ENCODE data around the gene COPG1. TPM values are rescaled to one million over a fixed set of nuclear protein-coding genes. Genes with fewer than 3 reads are reported as not detected.

The COPG1 gene, protein sequence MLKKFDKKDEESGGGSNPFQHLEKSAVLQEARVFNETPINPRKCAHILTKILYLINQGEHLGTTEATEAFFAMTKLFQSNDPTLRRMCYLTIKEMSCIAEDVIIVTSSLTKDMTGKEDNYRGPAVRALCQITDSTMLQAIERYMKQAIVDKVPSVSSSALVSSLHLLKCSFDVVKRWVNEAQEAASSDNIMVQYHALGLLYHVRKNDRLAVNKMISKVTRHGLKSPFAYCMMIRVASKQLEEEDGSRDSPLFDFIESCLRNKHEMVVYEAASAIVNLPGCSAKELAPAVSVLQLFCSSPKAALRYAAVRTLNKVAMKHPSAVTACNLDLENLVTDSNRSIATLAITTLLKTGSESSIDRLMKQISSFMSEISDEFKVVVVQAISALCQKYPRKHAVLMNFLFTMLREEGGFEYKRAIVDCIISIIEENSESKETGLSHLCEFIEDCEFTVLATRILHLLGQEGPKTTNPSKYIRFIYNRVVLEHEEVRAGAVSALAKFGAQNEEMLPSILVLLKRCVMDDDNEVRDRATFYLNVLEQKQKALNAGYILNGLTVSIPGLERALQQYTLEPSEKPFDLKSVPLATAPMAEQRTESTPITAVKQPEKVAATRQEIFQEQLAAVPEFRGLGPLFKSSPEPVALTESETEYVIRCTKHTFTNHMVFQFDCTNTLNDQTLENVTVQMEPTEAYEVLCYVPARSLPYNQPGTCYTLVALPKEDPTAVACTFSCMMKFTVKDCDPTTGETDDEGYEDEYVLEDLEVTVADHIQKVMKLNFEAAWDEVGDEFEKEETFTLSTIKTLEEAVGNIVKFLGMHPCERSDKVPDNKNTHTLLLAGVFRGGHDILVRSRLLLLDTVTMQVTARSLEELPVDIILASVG
- total RNA-seq, result 100 to 1,000 TPM in 4 of 9 donors, 10 to 100 TPM in 5; 78.6 to 121 (median 93.9) TPM
- 100 to 1,000 TPM in 1 of 2 donors, 10 to 100 TPM in 1; 82.3 to 115 TPM for polyA plus RNA-seq
- long read RNA-seq, donor 1, transcript COPG1-201 (24 exons, 3,078 nt), result major isoform, 190 of 237 reads
- long read RNA-seq, donor 1, partial matches to known transcripts, result 32 of 237 reads
- long read RNA-seq, donor 1, other reads (novel, unspliced or antisense), result 15 of 237 reads
- long read RNA-seq, donor 2, transcript COPG1-201 (24 exons, 3,078 nt), result major isoform, 387 of 498 reads
- long read RNA-seq, donor 2, partial matches to known transcripts, result 84 of 498 reads
- long read RNA-seq, donor 2, other reads (novel, unspliced or antisense), result 27 of 498 reads
- long read RNA-seq, donor 3, transcript COPG1-201 (24 exons, 3,078 nt), result major isoform, 212 of 253 reads
- long read RNA-seq, donor 3, partial matches to known transcripts, result 21 of 253 reads
- long read RNA-seq, donor 3, other reads (novel, unspliced or antisense), result 20 of 253 reads

DNA sequence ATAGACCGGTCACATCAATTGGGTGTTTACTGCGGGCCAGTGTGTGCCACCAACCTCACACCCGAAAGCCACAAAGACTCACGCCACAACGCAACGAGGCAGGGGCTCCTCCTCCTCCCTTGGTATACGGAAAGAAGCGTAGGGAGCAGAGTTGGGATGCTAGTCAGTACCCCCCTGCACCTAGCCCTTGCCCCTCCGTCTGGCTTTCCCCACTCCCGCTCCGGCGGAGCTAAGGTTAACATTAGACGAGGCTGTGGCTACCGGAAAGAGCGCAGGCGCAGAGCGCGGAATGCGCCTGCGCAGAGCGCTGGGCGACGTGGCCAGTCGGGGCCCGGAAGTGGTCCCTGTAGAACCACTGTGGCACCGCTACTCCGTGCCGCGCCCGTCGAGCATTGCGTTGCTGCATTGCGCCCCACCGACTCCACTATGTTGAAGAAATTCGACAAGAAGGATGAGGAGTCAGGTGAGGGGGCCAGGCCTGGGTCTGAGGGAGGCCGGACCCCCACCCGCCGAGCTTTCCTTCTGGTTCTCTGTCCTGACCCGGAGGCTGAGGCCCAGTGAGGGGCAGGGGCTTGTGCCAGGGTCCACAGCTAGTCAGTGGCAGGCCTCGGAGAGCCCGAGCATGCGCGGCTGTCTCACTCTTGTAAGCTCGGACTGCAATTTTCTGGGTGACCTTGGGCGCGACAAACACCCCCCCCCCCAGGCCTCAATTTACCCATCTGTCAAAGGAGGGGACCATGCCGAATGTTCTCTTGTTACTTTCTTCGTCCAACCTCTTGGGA is at the start of gene COPG1:
TSS of gene COPG1 (plus strand) at position 323 of the 782 bp plus-strand sequence. CDS start at position 427, 104 bp downstream.
- DNase-seq (peak; percentile 85 to 94 (median 87)), ATAC-seq (peak; percentile 85 to 95 (median 94))
- 0 to 2% (median 0%) methylated on average over 27 to 48 of the region's 48 CpGs for WGBS, 4 donors
- Histone ChIP-seq H3K4me3 (peak within 1 kb of the TSS; percentile 60 to 100 (median 96)), H3K27ac (peak within 1 kb of the TSS; percentile 72 to 97 (median 85)), H3K27me3 (no peaks in the 10 kb centered on the region), H3K4me1 (peaks cover 0 to 53% (median 32%) of the 10 kb centered on the region in 12 donors), H3K9me3 (no peaks in the 10 kb centered on the region), H3K36me3 (peaks cover 0 to 36% (median 30%) of the 10 kb centered on the region in 9 donors)
- TF ChIP-seq POLR2A (IDR thresholded peaks at IDR 0.05), result peak; percentile 27 to 89
- TF ChIP-seq, protein P1, sequence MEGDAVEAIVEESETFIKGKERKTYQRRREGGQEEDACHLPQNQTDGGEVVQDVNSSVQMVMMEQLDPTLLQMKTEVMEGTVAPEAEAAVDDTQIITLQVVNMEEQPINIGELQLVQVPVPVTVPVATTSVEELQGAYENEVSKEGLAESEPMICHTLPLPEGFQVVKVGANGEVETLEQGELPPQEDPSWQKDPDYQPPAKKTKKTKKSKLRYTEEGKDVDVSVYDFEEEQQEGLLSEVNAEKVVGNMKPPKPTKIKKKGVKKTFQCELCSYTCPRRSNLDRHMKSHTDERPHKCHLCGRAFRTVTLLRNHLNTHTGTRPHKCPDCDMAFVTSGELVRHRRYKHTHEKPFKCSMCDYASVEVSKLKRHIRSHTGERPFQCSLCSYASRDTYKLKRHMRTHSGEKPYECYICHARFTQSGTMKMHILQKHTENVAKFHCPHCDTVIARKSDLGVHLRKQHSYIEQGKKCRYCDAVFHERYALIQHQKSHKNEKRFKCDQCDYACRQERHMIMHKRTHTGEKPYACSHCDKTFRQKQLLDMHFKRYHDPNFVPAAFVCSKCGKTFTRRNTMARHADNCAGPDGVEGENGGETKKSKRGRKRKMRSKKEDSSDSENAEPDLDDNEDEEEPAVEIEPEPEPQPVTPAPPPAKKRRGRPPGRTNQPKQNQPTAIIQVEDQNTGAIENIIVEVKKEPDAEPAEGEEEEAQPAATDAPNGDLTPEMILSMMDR (IDR thresholded peaks at IDR 0.05), result peak in 1 of 12 donors; percentile 14
- intact Hi-C loops (cut with DNase I), result loop anchor here in 9 of 10 donors (2.0 to 10.0 kb wide), 7 partner anchors 67 to 282 kb away; partner anchors contain the start of gene CNBP (in 5 of the 9)

DNA sequence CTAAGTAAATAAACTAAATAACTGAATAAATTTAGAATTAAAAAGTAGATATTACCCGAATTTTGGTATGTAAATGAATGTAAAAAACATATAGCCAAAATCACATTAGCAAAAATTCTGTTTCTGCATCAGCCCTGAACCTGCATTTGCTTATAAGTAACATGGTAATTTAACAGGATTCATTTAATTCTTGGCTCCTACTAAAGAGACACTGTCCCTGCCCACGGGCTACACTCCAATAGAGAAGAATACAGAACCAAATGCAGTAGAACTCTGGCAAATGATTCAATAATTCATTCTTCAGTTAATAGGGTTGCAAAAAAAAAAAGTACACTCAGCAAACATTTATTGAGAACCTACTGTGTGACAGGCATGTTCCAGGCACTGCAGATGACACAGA is 44.9 kb upstream of the COPG1 start:
- Histone ChIP-seq H3K9me3 (no peaks in the 10 kb centered on the region), H3K4me3 (no peak overlapping the region), H3K36me3 (no peaks in the 10 kb centered on the region), H3K27ac (no peak overlapping the region), H3K4me1 (peaks cover 0 to 5% (median 0%) of the 10 kb centered on the region in 12 donors), H3K27me3 (no peaks in the 10 kb centered on the region)
- no peak for DNase-seq
- TF ChIP-seq, protein P1 (IDR thresholded peaks at IDR 0.05), result no peak
- no peak for TF ChIP-seq POLR2A (IDR thresholded peaks at IDR 0.05)
- WGBS, 4 donors, result 79 to 81% (median 79%) methylated on average over 2 of the region's 2 CpGs
- ATAC-seq, result no peak
- intact Hi-C loops (cut with DNase I), result no loop called here

DNA sequence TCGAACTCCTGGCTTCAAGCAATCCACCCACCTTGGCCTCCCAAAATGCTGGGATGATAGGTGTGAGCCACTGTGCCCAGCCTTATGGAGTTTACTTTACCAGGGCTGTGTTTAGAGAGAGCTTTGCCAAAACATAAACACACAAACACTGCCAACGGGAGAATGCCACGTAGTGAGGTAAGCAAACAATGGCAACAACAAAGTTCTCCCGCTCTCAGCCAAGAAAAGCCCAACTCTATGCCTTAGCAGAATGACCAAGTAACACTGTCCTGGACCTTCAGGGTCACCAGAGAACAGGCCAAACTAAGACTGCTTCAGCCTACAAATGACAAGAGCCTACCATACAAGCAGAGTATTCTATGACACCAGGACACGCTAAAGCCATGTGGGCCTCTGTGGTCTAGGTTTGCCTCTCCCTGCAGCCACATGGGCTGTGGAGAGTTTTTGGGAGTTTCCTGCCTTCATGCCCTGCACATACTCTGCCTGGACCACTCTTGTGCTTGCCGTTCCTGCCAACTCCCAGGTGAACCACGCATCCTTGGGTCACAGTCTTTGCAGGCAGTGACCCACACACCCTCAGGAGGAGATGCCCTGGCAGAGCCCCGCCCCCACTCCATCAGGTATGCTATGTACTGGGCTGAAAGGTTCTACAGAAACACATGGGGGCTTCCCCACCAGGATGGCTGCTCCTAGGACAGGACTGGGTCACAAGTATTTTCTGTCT is 44.1 kb upstream of the COPG1 start:
- Histone ChIP-seq H3K36me3 (no peaks in the 10 kb centered on the region), H3K9me3 (no peaks in the 10 kb centered on the region), H3K4me1 (peaks cover 0 to 5% (median 0%) of the 10 kb centered on the region in 12 donors), H3K27ac (no peak overlapping the region), H3K4me3 (no peak overlapping the region), H3K27me3 (no peaks in the 10 kb centered on the region)
- DNase-seq (no peak), ATAC-seq (peak in 1 of 4 donors; percentile 31)
- WGBS, 4 donors, result 82 to 90% (median 86%) methylated on average over 8 of the region's 8 CpGs
- intact Hi-C loops (cut with DNase I), result no loop called here
- TF ChIP-seq, protein P1 (IDR thresholded peaks at IDR 0.05), result no peak
- TF ChIP-seq POLR2A (IDR thresholded peaks at IDR 0.05), result no peak
